Uterus (tissue), 2 donors: ENCODE results near the gene RBM4B.

Experiments
- POLR2A ChIP-seq, 2 donors: fragments of 450-650 bp; IDR thresholded peaks; one replicate each; pipeline ENCODE4 v1.6.1; 2016; ENCODE audit warnings: antibody characterized with exemption in 2 of 2, mild to moderate bottlenecking in 1 of 2, moderate library complexity in 1 of 2
- TF ChIP-seq, protein P1 (sequence below), 4 experiments: fragments of 200-600 bp in 2 of 4; fragments of 450-650 bp in 2 of 4; sonication (generic) in 2 of 4; IDR thresholded peaks; one replicate each; pipeline ENCODE4 v1.5.1; 2016 to 2019; ENCODE audit warnings: antibody characterized with exemption in 4 of 4, mild to moderate bottlenecking in 2 of 4, moderate library complexity in 1 of 4

DNA sequence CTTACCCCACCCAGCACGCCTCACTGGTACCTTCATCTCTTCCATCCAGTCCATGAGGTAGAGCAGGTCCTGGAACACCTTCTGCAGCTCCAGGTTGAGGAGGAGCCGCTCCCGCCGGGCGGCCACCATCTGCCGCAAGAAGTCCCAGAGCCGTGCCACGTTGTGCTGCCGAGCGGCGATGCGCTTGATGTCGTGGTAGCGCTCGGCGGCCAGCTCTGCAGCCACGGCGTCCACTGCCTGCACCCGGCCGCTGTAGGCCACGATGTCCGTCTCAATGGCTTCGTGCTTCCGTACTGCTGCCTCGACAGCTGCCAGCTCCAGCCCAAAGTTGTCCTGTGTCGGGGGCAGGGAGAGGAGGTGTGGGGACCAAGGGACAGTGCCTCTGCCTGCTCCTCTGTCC, 29.8 kb upstream of the RBM4B start:
- TF ChIP-seq, protein P1, sequence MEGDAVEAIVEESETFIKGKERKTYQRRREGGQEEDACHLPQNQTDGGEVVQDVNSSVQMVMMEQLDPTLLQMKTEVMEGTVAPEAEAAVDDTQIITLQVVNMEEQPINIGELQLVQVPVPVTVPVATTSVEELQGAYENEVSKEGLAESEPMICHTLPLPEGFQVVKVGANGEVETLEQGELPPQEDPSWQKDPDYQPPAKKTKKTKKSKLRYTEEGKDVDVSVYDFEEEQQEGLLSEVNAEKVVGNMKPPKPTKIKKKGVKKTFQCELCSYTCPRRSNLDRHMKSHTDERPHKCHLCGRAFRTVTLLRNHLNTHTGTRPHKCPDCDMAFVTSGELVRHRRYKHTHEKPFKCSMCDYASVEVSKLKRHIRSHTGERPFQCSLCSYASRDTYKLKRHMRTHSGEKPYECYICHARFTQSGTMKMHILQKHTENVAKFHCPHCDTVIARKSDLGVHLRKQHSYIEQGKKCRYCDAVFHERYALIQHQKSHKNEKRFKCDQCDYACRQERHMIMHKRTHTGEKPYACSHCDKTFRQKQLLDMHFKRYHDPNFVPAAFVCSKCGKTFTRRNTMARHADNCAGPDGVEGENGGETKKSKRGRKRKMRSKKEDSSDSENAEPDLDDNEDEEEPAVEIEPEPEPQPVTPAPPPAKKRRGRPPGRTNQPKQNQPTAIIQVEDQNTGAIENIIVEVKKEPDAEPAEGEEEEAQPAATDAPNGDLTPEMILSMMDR (IDR thresholded peaks at IDR 0.05), result no peak
- no peak for TF ChIP-seq POLR2A (IDR thresholded peaks at IDR 0.05)
